GM12878 (cell line): ENCODE measurements around the gene MAST2. TPM values are rescaled to one million over a fixed set of nuclear protein-coding genes. Genes with fewer than 3 reads are reported as not detected.

Source experiments
- ATAC-seq: fragments of 200-7000 bp; cut with Tn5 transposase; 3 replicates; pipeline ENCODE4 v1.9.1; 2020; ENCODE audit warnings: mild to moderate bottlenecking, moderate library complexity
- BruUV-seq: library from RNA; stranded (reverse); fragments of 400-500 nt; replicated peaks from 2 replicates; lab custom pipeline; 2021; lab: Mats Ljungman, UMichigan
- CTCF ChIA-PET: fragments of 300-600 bp; sonication (Branson Sonifier 250); formaldehyde crosslinking; extraction: SDS; loops from one replicate; lab custom pipeline; 2021; ENCODE audit warnings: inconsistent platforms; lab: Yijun Ruan, JAX
- POLR2A ChIA-PET: fragments of 350-600 bp; formaldehyde crosslinking; extraction: SDS; loops from one replicate; lab custom pipeline; 2021; ENCODE audit warnings: inconsistent platforms; lab: Charles Lee
- RAD21 ChIA-PET: fragments of 300-600 bp; sonication (Branson Sonifier 250); formaldehyde crosslinking; loops from one replicate; lab custom pipeline; 2023; ENCODE audit warnings: antibody characterized with exemption; ENCODE audit not compliant: unreplicated experiment; lab: Charles Lee
- SMC1A ChIA-PET: fragments of 300-600 bp; sonication (Branson Sonifier 250); formaldehyde crosslinking; loops from one replicate; lab custom pipeline; 2023; ENCODE audit not compliant: unreplicated experiment, uncharacterized antibody; lab: Charles Lee
- DNase-seq: peaks from one replicate; pipeline ENCODE4 v3.0.0-alpha.2; 2011; ENCODE audit warnings: low read depth, low spot score
- FAIRE-seq: peaks from 3 replicates; lab custom pipeline; 2011; peaks lifted over from hg19 to GRCh38; lab: Jason Lieb, UNC
- H2AFZ ChIP-seq: 2 replicates; pipeline ENCODE4 v1.6.0; 2011; ENCODE audit warnings: low read depth, low read length, control low read depth; ENCODE audit not compliant: control insufficient read depth
- H3K27ac ChIP-seq: 2 replicates; pipeline ENCODE4 v1.5.1; 2011; ENCODE audit warnings: control low read depth; ENCODE audit not compliant: control insufficient read depth, insufficient read depth
- H3K27me3 ChIP-seq, 2 experiments: replicated peaks in 1 of 2; 2 replicates each; pipeline versions ENCODE4 v1.6.0 to v1.6.1; 2011; ENCODE audit warnings: low read length in 1 of 2; ENCODE audit not compliant: control insufficient read depth in 2 of 2, insufficient read depth in 2 of 2
- H3K36me3 ChIP-seq, 2 experiments: 2 replicates each; pipeline ENCODE4 v1.5.1; 2011; ENCODE audit warnings: low read length in 1 of 2; ENCODE audit not compliant: control insufficient read depth in 2 of 2, insufficient read depth in 2 of 2
- H3K4me1 ChIP-seq: 2 replicates; pipeline ENCODE4 v1.6.1; 2011; ENCODE audit warnings: mild to moderate bottlenecking, low read length, moderate library complexity, mixed read lengths; ENCODE audit not compliant: control insufficient read depth, insufficient read depth
- H3K4me2 ChIP-seq: 2 replicates; pipeline ENCODE4 v1.6.0; 2011; ENCODE audit warnings: control low read depth; ENCODE audit not compliant: control insufficient read depth, insufficient read depth
- H3K4me3 ChIP-seq: fragments of 200-600 bp; sonication (generic); 2 replicates; pipeline ENCODE4 v1.5.1; 2016
- H3K79me2 ChIP-seq: 2 replicates; pipeline ENCODE4 v1.6.0; 2011; ENCODE audit warnings: low read length; ENCODE audit not compliant: control insufficient read depth, insufficient read depth
- H3K9ac ChIP-seq: 2 replicates; pipeline ENCODE4 v1.8.0; 2011; ENCODE audit warnings: low read length, control low read depth, mixed read lengths; ENCODE audit not compliant: control insufficient read depth, insufficient read depth
- H3K9me3 ChIP-seq: replicated peaks from 3 replicates; pipeline ENCODE4 v1.5.1; 2011; ENCODE audit warnings: mild to moderate bottlenecking, low read length; ENCODE audit not compliant: control insufficient read depth, insufficient read depth
- H4K20me1 ChIP-seq: 2 replicates; pipeline ENCODE4 v1.6.0; 2011; ENCODE audit not compliant: control insufficient read depth, insufficient read depth
- ATF2 ChIP-seq: IDR thresholded peaks from 2 replicates; pipeline ENCODE4 v1.6.1; 2012; ENCODE audit warnings: low read length, inconsistent platforms
- BHLHE40 ChIP-seq, 2 experiments: fragments of 450-650 bp in 1 of 2; IDR thresholded peaks; 2 replicates each; pipeline ENCODE4 v1.6.1; 2011 to 2017; ENCODE audit warnings: low read depth in 2 of 2, borderline replicate concordance in 1 of 2, improper control_type of control experiment in 1 of 2, low read length in 1 of 2, mild to moderate bottlenecking in 1 of 2
- CEBPZ ChIP-seq: fragments of 150-350 bp; IDR thresholded peaks from 2 replicates; pipeline ENCODE4 v1.6.1; 2016; ENCODE audit warnings: low read depth, low read length
- DPF2 ChIP-seq: fragments of 450-650 bp; IDR thresholded peaks from 2 replicates; pipeline ENCODE4 v1.6.1; 2017; ENCODE audit warnings: mild to moderate bottlenecking
- EP300 ChIP-seq, 2 experiments: fragments of 150-350 bp in 1 of 2; IDR thresholded peaks; 2 replicates each; pipeline ENCODE4 v1.6.1; 2011 to 2012; ENCODE audit warnings: low read depth in 2 of 2, low read length in 2 of 2, borderline replicate concordance in 1 of 2, improper control_type of control experiment in 1 of 2, inconsistent platforms in 1 of 2; ENCODE audit not compliant: control insufficient read depth in 1 of 2
- FOXM1 ChIP-seq: IDR thresholded peaks from 2 replicates; pipeline ENCODE4 v1.6.1; 2012; ENCODE audit warnings: low read depth, mild to moderate bottlenecking, inconsistent platforms, low read length, moderate library complexity
- GABPA ChIP-seq: IDR thresholded peaks from 2 replicates; pipeline ENCODE4 v1.6.1; 2014; ENCODE audit warnings: antibody characterized with exemption, low read depth, mild to moderate bottlenecking, inconsistent platforms
- MTA3 ChIP-seq: IDR thresholded peaks from 2 replicates; pipeline ENCODE4 v1.6.1; 2012; ENCODE audit warnings: low read length, inconsistent platforms, borderline replicate concordance
- RELA ChIP-seq: fragments of 450-650 bp; IDR thresholded peaks from 2 replicates; pipeline ENCODE4 v1.8.0; 2014; ENCODE audit warnings: borderline replicate concordance; ENCODE audit not compliant: partially characterized antibody
- SP1 ChIP-seq: IDR thresholded peaks from one replicate; pipeline ENCODE4 v1.6.1; 2011; ENCODE audit warnings: low read depth, low read length
- STAT3 ChIP-seq: IDR thresholded peaks from 2 replicates; pipeline ENCODE4 v1.6.1; 2011; ENCODE audit warnings: low read depth, low read length, improper control_type of control experiment
- SUPT20H ChIP-seq: IDR thresholded peaks from 2 replicates; pipeline ENCODE4 v1.6.1; 2011; ENCODE audit warnings: low read depth, mild to moderate bottlenecking, low read length, moderate library complexity, borderline replicate concordance; ENCODE audit not compliant: control insufficient read depth
- TBL1XR1 ChIP-seq: IDR thresholded peaks from 2 replicates; pipeline ENCODE4 v1.6.1; 2012; ENCODE audit warnings: low read depth, low read length, improper control_type of control experiment
- TCF3 ChIP-seq: IDR thresholded peaks from 2 replicates; pipeline ENCODE4 v1.6.1; 2012; ENCODE audit warnings: low read depth, mild to moderate bottlenecking, low read length, borderline replicate concordance; ENCODE audit not compliant: insufficient read depth
- WGBS: methylation state at CpG from one replicate; pipeline ENCODE4 v1.1.6; 2016; ENCODE audit warnings: low lambda C conversion rate; ENCODE audit not compliant: insufficient replicate concordance, insufficient coverage; ENCODE audit errors: missing lambda C conversion rate; 5-methylcytosine and 5-hydroxymethylcytosine counted together
- in situ Hi-C: fragments of 300-500 bp; cut with MboI; formaldehyde crosslinking; loops from 9 replicates; pipeline ENCODE4 v1.14.3; 2018; ENCODE audit warnings: mixed read lengths
- intact Hi-C: fragments of 100-400 bp; cut with micrococcal nuclease; formaldehyde crosslinking; loops from one replicate; pipeline ENCODE4 v1.14.2; 2022; ENCODE audit not compliant: unreplicated experiment
- polyA plus RNA-seq, 11 experiments: library from polyadenylated mRNA; depleted of rRNA in 4 of 11; unstranded in 6 of 11; stranded (reverse) in 5 of 11; fragments of >200 nt; fragmentation: Nextera tagmentation in 4 of 11; fragmentation: Illumina TruSeq in 1 of 11; extraction: Ambion mirVana in 4 of 11; extraction: Trizol in 1 of 11; gene quantifications; 1 replicate in 1 of 11; 2 replicates in 10 of 11; pipeline versions ENCODE4 v1.2.1 to v1.2.3, GENCODE V29; 2011 to 2016; ENCODE audit warnings: inconsistent platforms in 2 of 11, missing spikeins in 2 of 11, low read depth in 1 of 11
- total RNA-seq, 4 experiments: library from RNA; depleted of rRNA in 3 of 4; stranded (reverse); fragments of >200 nt in 3 of 4; fragmentation: Illumina TruSeq in 1 of 4; extraction: Trizol in 1 of 4; gene quantifications; 2 replicates each; pipeline versions ENCODE4 v1.2.1 to v1.2.3, GENCODE V29; 2013 to 2021

The MAST2 gene
- total and polyA plus RNA-seq, 10 of the 15 experiments (the other 5 are each of a cell fraction or from before 2014, with no cell fraction given) = 1.0 to 28.7 (median 13.8) TPM

- intact Hi-C loops = no loop called here
- CTCF ChIA-PET = no interaction called here
- H4K20me1 ChIP-seq = no peaks in the 10 kb centered on the region
- no peak for TF ChIP-seq RELA
- TF ChIP-seq MTA3 = no peak
- TF ChIP-seq CEBPZ = no peak
- TF ChIP-seq BHLHE40 (IDR thresholded peaks at IDR 0.05; ENCODE audit: borderline replicate concordance in 1 of 2, low read depth in 2 of 2, low read length in 1 of 2) = no peak
- TF ChIP-seq SP1 = no peak
- no peak for TF ChIP-seq EP300 (IDR thresholded peaks at IDR 0.05; ENCODE audit: borderline replicate concordance in 1 of 2, control insufficient read depth in 1 of 2, low read depth in 2 of 2, low read length in 2 of 2)
- TF ChIP-seq DPF2 = no peak
- no peak for TF ChIP-seq GABPA
- TF ChIP-seq SUPT20H = no peak
- no peak for TF ChIP-seq ATF2
- TF ChIP-seq TCF3 = no peak
- TF ChIP-seq FOXM1 = no peak
- no peak for TF ChIP-seq TBL1XR1
- TF ChIP-seq STAT3 = no peak
- no peaks in the 10 kb centered on the region for H3K4me1 ChIP-seq
- H3K4me2 ChIP-seq = no peak overlapping the region
- no peak for DNase-seq
- H3K79me2 ChIP-seq = no peaks in the 10 kb centered on the region
- no peak overlapping the region for H3K4me3 ChIP-seq
- no peak for ATAC-seq
- FAIRE-seq = no peak
- RAD21 ChIA-PET = no interaction called here
- POLR2A ChIA-PET = no interaction called here
- H3K9ac ChIP-seq = no peak overlapping the region
- H3K36me3 ChIP-seq = peaks cover 0 to 2% of the 10 kb centered on the region in 2 experiments; a peak in 2 of 4 replicates
- no peak overlapping the region for H3K27ac ChIP-seq
- H2AFZ ChIP-seq = no peak overlapping the region
- BruUV-seq = no TSS peak
- no peaks in the 10 kb centered on the region for H3K9me3 ChIP-seq
- WGBS = 97% methylated on average over 9 of the region's 9 CpGs
- in situ Hi-C loops = no loop called here
- SMC1A ChIA-PET = interaction anchor here (0.8 to 0.9 kb wide), 2 partner anchors 21 to 85 kb away, joined by 3 to 4 read pairs; no protein-coding TSS in a partner anchor
- H3K27me3 ChIP-seq = no peaks in the 10 kb centered on the region
Measured at GRCh38 chr1:45968941-45969666, 165.7 kb downstream of the MAST2 start.
